ENCODE measurements around the gene JADE2. TPM values are rescaled to one million over a fixed set of nuclear protein-coding genes. Genes with fewer than 3 reads are reported as not detected.

Gene JADE2
- total RNA-seq, 4 donors from 2014 or later = 18.3 to 87.4 (median 48.2) TPM

DNA sequence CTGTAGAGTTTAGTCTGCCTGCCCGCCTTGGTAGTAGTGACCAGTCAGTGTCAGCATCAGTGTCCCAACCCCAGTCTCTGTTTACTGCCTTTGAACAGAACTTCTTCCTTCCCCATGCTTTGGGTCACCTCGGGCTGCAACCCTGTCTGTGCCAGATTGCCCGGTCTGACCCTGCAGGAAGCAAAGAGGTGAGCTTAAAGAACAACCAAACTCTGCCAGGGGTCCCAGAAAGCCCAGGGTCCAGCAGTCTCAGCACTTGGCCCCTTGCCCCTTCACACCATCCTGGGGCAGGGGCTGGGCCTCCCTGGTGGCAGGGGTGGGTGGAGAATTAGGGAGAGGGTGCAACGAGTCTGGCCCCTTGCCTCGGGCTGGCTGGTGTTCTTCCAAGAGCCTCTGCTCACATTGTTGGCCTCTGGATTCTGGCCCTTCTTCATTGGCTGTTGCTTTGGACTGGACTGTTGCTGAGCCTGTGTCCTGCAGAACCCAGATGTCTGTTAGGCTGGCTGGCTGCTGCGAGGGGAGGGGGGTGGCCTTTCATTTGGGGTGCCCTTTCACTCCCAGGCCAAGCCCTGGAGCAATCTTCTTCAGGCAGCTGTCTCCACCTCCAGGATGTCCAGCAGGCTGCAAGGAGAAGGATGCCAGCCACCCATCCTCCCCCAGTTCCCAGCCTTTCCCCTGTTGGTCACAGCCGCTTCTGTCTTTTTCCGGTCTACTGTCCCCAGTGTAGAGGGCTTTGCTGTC, 55.9 kb downstream of the JADE2 start:
- TF ChIP-seq, protein P1, sequence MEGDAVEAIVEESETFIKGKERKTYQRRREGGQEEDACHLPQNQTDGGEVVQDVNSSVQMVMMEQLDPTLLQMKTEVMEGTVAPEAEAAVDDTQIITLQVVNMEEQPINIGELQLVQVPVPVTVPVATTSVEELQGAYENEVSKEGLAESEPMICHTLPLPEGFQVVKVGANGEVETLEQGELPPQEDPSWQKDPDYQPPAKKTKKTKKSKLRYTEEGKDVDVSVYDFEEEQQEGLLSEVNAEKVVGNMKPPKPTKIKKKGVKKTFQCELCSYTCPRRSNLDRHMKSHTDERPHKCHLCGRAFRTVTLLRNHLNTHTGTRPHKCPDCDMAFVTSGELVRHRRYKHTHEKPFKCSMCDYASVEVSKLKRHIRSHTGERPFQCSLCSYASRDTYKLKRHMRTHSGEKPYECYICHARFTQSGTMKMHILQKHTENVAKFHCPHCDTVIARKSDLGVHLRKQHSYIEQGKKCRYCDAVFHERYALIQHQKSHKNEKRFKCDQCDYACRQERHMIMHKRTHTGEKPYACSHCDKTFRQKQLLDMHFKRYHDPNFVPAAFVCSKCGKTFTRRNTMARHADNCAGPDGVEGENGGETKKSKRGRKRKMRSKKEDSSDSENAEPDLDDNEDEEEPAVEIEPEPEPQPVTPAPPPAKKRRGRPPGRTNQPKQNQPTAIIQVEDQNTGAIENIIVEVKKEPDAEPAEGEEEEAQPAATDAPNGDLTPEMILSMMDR (IDR thresholded peaks at IDR 0.05; ENCODE audit: low read depth) = no peak

DNA sequence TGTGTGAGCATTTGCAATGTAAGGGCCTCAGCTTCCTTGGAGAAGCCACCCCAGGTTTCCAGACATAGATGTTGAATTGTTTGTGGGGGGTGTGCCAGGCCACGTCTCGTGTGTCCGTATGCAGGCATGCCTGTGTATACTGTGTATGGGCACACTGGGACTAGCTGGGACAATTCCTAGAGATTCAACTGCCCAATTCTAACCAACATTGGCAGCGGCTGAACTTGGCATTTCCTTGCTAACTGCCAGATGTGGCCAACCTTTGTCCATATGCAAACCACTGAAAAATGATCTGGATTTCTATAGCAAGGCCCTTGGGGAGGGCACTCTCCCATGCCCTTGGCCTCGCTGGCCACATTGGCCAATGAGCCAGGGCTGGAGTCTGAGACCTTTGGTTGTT, 56.8 kb downstream of the JADE2 start:
- TF ChIP-seq, protein P1 (IDR thresholded peaks at IDR 0.05; ENCODE audit: low read depth) = no peak

DNA sequence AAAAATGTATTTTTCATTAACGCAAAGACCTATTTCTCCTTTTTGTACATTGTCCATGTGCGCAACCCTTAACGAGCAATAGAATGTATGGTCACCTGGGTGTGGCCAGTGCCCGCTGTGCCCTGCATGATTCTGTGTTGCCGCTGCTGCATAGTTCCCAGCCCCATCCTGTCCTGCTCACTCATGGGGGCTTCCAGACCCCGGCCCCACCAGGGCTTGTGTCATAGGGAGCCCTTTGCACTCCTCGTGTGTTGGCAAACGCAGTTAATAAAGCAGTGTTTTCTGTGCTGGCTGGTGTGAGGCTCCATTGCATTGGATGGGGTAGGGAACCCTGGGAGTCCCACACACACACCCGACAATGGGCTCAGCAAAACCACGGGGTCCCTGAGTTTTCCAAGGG, 57.5 kb downstream of the JADE2 start:
- TF ChIP-seq, protein P1 (IDR thresholded peaks at IDR 0.05; ENCODE audit: low read depth) = no peak

DNA sequence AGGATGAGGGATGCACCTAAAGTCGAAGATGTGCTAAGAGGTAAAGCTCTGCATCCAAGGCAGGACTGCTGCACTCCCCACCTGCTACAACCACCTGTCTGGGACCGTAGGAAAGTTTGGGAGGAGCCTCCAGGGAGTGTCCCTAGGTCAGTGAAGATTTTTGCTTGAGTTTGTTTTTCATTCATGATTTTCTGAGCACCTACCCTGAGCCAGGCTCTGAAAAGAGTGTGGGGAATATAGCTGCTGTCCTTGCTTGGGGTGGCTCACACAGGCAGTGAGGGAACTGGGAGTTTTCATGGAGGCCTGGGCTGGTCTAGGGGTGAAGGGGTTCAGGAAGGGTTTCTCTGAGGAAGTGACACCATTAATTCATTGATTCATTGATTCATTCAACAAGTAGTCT, 58.3 kb downstream of the JADE2 start:
- TF ChIP-seq, protein P1 (IDR thresholded peaks at IDR 0.05; ENCODE audit: low read depth) = no peak

DNA sequence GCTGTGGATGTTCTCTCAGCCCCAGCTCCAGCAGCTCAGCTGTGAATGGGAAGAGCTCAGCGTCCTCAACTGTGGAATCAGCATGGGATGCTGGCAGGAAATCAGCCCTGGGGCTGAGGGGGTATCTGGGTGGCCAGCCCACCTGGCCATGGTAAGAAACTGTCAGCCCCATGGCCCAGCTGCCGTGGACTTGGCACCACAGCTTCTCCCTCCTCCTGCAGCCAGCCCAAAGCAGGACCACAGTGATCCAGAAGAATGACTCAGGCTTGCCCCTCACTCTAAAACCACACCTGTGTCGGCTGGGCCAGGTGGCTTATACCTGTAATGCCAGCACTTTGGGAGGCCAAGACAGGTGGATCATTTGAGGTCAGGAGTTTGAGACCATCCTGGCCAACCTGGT, 59.2 kb downstream of the JADE2 start:
- TF ChIP-seq, protein P1 (IDR thresholded peaks at IDR 0.05; ENCODE audit: low read depth) = no peak

DNA sequence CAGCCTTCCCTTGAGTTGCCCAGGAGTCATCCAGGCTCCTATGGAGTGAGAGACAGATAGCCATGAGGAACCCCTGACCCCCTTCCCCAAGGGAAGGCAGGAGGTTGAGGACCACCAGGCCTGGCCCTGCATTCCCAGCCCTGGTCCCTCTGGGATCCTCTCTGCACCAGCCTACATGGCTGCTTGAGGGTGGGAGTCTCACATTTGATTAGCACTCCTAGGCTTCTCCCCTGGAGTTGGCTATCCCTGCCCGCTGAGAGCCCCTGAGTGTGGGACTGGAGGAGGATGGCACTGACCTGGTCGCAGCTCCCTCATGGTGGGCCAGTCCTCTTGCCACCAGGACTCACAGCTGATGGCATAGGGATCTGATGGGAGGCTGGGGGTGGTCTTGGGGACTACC, 60.5 kb downstream of the JADE2 start:
- TF ChIP-seq, protein P1 (IDR thresholded peaks at IDR 0.05; ENCODE audit: low read depth) = no peak

DNA sequence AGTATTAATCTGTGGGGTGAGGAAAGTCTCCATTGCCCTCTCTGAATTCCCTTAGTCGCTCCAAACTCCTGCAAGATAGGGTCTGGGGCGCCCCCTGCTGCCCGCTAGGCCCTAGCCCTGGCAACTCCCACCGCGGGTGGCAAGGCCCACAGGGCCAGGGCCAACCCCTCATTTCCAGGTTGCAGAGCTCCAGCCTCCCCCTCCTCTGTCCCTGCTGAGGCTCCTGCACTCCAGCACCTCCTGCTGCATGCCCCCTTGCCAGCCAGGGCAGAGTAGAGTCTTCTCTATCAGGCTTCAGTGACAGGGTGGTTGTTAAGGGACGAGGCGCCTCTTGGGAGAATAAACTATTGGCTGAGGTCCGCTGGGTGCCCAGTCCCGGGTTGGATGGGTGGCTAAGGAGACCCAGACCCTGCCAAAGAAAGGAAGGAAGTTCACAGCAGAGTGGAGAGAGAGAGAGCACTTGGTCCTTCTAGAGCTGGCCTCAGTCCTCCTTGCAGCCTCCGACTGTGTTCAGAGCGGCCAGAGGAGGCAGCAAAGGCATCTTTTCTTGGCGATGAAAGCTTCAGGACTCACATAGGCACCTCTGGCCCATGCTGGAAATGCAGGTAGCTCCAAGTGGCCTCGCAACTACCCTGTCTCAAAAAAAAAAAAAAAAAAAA, 61.5 kb downstream of the JADE2 start:
- TF ChIP-seq, protein P1 (IDR thresholded peaks at IDR 0.05; ENCODE audit: low read depth) = no peak

All from subcutaneous adipose tissue (tissue), 4 donors.